Left ventricle myocardium inferior (tissue), 1 donor: Measurements from ENCODE around the gene SPTLC2. TPM values are rescaled to one million over a fixed set of nuclear protein-coding genes. Genes with fewer than 3 reads are reported as not detected.

Experiments used
- DNase-seq: peaks from one replicate; pipeline ENCODE4 v3.0.0-alpha.2; 2020
- H3K27ac ChIP-seq: fragments of 200-600 bp; replicated peaks from 2 replicates; pipeline ENCODE4 v1.8.0; 2021
- H3K27me3 ChIP-seq: fragments of 200-600 bp; 2 replicates; pipeline ENCODE4 v1.8.0; 2021; ENCODE audit warnings: low read depth
- H3K36me3 ChIP-seq: fragments of 200-600 bp; 2 replicates; pipeline ENCODE4 v1.8.0; 2021
- H3K4me1 ChIP-seq: fragments of 200-600 bp; 2 replicates; pipeline ENCODE4 v1.8.0; 2021
- H3K4me3 ChIP-seq: fragments of 200-600 bp; 2 replicates; pipeline ENCODE4 v1.8.0; 2021; ENCODE audit warnings: mild to moderate bottlenecking, moderate library complexity
- H3K9me3 ChIP-seq: fragments of 200-600 bp; replicated peaks from 2 replicates; pipeline ENCODE4 v1.8.0; 2021
- intact Hi-C: fragments of 100-400 bp; cut with micrococcal nuclease; formaldehyde crosslinking; loops from one replicate; pipeline ENCODE4 v1.11.0; 2022
- total RNA-seq: library from RNA; stranded (reverse); fragmentation: NEBNext Ultra II Directional; extraction: Animal tissue kit (Norgen Biotek cat#: 25700); gene quantifications from one replicate; pipeline ENCODE4 v1.2.1, GENCODE V29; 2021
- TF ChIP-seq, protein P1 (sequence below): fragments of 200-600 bp; IDR thresholded peaks from 2 replicates; pipeline ENCODE4 v1.8.0; 2021; ENCODE audit warnings: antibody characterized with exemption, mild to moderate bottlenecking, borderline replicate concordance
- donor health status: DM: no; HTN: yes; CAD: no; lungs with severe emphysema.

The SPTLC2 gene
- total RNA-seq, 1 donor from 2014 or later = 11.5 TPM

DNA sequence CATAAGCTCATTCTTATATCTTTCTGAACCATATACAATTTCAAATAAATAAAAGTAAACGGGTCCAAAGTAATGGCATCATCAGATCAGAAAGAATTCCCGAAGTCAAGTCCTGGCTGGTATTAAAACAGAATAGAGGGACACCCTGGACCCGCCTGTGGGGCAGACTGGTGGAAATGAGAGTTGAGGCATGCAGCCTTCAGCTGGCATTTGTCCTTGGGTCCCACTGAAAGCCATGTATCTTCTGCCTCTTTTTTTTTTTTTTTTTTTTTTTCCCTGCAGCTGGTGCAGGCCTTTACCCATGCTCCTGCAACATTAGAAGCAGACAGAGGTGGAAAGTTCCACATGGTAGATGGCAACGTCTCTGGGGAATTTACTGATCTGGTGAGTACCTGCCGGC is 148.6 kb downstream of the SPTLC2 start:
- TF ChIP-seq, protein P1, sequence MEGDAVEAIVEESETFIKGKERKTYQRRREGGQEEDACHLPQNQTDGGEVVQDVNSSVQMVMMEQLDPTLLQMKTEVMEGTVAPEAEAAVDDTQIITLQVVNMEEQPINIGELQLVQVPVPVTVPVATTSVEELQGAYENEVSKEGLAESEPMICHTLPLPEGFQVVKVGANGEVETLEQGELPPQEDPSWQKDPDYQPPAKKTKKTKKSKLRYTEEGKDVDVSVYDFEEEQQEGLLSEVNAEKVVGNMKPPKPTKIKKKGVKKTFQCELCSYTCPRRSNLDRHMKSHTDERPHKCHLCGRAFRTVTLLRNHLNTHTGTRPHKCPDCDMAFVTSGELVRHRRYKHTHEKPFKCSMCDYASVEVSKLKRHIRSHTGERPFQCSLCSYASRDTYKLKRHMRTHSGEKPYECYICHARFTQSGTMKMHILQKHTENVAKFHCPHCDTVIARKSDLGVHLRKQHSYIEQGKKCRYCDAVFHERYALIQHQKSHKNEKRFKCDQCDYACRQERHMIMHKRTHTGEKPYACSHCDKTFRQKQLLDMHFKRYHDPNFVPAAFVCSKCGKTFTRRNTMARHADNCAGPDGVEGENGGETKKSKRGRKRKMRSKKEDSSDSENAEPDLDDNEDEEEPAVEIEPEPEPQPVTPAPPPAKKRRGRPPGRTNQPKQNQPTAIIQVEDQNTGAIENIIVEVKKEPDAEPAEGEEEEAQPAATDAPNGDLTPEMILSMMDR = no peak
- no peak overlapping the region for H3K4me3 ChIP-seq
- no peak overlapping the region for H3K27ac ChIP-seq
- no peaks in the 10 kb centered on the region for H3K4me1 ChIP-seq
- intact Hi-C loops = no loop called here
- no peak for DNase-seq
- peaks cover 70% of the 10 kb centered on the region for H3K36me3 ChIP-seq
- H3K9me3 ChIP-seq = no peaks in the 10 kb centered on the region
- no peaks in the 10 kb centered on the region for H3K27me3 ChIP-seq

DNA sequence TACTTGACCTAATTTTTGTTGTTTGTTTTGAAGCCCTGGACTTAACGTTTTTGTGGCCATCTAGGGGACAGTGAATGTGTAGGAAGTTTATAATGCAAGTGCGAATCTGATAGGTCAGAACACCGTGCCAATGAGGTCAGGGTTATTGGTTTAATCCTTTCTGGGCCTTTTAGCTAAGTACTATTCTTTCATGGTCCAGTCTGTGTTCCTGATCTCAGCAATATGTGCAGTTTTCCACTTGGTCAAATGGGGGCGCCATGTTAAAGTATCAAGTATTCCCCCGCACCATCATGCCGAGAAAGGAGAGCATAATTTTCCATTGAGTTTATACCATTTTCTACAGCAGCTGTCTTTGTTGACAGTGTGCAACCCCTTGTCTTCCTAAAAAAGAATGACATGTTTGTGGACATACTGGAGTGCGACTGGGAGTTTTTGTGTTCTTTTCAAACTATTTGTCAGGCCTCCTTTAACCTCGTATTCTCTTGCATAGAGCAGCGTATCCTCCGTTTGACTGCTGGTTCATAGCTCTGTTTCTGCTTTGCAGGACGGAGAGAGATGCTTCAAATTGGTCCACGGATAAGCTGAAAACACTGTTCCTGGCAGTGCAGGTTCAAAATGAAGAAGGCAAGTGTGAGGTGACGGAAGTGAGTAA is 157.2 kb downstream of the SPTLC2 start:
- peak overlapping the region; percentile 97 for H3K27ac ChIP-seq
- peaks cover 48% of the 10 kb centered on the region for H3K36me3 ChIP-seq
- H3K4me3 ChIP-seq = peak overlapping the region; percentile 100
- H3K4me1 ChIP-seq = peaks cover 46% of the 10 kb centered on the region
- H3K27me3 ChIP-seq = no peaks in the 10 kb centered on the region
- no peak for DNase-seq
- H3K9me3 ChIP-seq = no peaks in the 10 kb centered on the region
- intact Hi-C loops = no loop called here
- TF ChIP-seq, protein P1 = peak; percentile 52

DNA sequence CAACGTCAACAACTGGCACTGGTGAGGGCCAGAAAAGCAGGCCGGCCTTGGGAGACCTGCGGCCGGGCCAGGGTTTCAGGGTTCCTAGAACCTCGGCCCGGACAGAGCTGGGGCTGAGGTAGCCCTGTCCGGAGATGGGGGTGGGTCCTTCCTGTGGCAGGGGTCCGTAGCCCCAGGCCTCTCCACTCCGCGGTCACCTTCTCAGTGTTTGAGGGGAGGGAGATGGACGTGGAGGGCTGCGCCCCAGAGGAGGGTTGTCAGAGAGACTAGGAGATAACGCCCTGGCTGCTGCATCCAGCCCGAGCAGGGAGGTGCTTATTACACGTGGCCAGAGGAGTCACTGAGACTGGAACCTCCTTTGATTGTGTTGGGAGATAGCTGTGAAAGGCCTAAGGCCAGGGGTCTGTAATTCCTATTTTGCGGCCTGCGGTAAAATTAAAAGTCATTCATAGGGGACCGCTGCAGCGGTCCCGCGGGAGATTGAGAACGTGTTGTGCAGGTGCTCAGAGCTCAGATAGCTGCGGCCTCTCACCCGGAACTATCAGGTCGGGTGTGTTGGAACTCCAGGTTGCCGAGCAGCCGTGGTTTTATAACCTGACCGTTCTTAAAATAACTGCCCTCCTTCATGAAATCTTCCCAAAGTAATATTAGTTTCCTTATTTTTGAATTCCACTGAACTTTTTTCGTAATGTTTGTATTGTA is 158.0 kb downstream of the SPTLC2 start:
- peaks cover 46% of the 10 kb centered on the region for H3K4me1 ChIP-seq
- no peaks in the 10 kb centered on the region for H3K9me3 ChIP-seq
- no peak for DNase-seq
- H3K4me3 ChIP-seq = peak overlapping the region; percentile 100
- peaks cover 45% of the 10 kb centered on the region for H3K36me3 ChIP-seq
- peak overlapping the region; percentile 97 for H3K27ac ChIP-seq
- TF ChIP-seq, protein P1 = no peak
- H3K27me3 ChIP-seq = no peaks in the 10 kb centered on the region
- intact Hi-C loops = no loop called here

DNA sequence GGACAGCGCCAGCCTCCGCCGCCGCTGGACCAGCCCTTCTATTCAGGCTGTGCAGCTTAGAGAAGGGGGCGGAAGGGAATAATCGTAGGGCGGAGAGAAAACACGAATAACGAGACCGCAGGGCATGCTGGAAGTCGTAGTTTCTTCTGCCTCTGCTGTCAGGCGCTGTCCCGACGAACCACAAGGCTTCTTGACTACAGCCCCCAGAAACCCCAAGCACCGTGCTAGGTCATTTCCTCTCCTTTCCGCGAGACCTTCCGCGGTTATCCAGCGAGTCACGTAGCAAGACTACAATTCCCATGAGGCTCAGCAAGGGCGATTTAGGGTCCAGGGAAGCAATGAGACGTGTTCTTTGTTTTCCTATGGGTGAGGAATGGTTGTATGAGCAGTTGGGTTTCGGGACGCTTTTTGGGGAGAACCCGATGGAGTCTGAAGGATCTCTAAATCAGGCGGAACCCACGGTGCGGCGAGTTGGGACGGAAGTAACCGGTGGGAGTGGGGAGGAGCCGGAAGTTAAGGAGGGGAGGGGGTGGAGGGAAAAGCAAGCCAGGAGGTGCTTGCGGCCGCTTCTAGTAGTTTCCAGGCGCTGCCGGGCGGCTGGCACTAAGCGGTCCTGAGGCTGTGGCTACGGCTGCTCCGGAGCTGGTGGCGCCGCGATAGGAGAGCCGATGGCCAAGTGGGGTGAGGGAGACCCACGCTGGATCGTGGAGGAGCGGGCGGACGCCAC is 158.8 kb downstream of the SPTLC2 start, which contains the start of the genes AHSA1 and VIPAS39:
Gene AHSA1 (plus strand): TSS at position 572 of the 727 bp plus-strand sequence. CDS start 97 bp downstream, at position 669.
Gene VIPAS39 (minus strand): TSS at position 80 of the 727 bp plus-strand sequence. CDS start 3,499 bp downstream, outside the sequence.
- peak within 1 kb of the TSS; percentile 97 for H3K27ac ChIP-seq
- H3K9me3 ChIP-seq = no peaks in the 10 kb centered on the region
- no peaks in the 10 kb centered on the region for H3K27me3 ChIP-seq
- intact Hi-C loops = no loop called here
- peaks cover 46% of the 10 kb centered on the region for H3K4me1 ChIP-seq
- TF ChIP-seq, protein P1 = no peak
- H3K36me3 ChIP-seq = peaks cover 44% of the 10 kb centered on the region
- peak; percentile 94 for DNase-seq
- peak within 1 kb of the TSS; percentile 100 for H3K4me3 ChIP-seq

DNA sequence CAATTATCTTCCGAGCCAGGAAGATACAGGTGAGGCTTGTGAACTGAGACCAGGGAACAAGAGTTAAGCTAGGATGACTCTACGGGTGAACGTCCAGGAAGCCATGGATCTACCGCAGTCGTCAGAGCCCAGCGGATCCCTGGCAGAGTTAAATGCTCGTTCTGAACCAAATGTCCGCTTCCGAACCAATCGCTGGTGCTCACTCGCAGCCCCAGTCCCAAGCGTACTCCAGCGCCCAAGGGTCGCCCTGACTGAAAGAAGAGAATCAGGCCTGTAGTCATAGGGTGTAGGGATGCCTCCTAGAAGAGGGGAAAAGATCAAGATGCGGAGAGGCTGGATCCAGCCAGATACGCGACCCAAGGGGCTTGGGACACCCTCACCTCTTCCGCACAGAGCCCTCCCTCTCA is 159.3 kb downstream of the SPTLC2 start:
- TF ChIP-seq, protein P1 = no peak
- Histone ChIP-seq H3K4me1 (peaks cover 46% of the 10 kb centered on the region), H3K4me3 (peak overlapping the region; percentile 100), H3K27ac (peak overlapping the region; percentile 97), H3K9me3 (no peaks in the 10 kb centered on the region), H3K27me3 (no peaks in the 10 kb centered on the region), H3K36me3 (peaks cover 44% of the 10 kb centered on the region)
- no peak for DNase-seq
- intact Hi-C loops = no loop called here
